Bone marrow (tissue), 2 donors: ENCODE results near the gene PODN.

Experiments used
- DNase-seq, 2 donors: peaks; one replicate each; lab custom pipeline; 2025; lab: John Stamatoyannopoulos, UW

The PODN gene, protein sequence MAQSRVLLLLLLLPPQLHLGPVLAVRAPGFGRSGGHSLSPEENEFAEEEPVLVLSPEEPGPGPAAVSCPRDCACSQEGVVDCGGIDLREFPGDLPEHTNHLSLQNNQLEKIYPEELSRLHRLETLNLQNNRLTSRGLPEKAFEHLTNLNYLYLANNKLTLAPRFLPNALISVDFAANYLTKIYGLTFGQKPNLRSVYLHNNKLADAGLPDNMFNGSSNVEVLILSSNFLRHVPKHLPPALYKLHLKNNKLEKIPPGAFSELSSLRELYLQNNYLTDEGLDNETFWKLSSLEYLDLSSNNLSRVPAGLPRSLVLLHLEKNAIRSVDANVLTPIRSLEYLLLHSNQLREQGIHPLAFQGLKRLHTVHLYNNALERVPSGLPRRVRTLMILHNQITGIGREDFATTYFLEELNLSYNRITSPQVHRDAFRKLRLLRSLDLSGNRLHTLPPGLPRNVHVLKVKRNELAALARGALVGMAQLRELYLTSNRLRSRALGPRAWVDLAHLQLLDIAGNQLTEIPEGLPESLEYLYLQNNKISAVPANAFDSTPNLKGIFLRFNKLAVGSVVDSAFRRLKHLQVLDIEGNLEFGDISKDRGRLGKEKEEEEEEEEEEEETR

DNA sequence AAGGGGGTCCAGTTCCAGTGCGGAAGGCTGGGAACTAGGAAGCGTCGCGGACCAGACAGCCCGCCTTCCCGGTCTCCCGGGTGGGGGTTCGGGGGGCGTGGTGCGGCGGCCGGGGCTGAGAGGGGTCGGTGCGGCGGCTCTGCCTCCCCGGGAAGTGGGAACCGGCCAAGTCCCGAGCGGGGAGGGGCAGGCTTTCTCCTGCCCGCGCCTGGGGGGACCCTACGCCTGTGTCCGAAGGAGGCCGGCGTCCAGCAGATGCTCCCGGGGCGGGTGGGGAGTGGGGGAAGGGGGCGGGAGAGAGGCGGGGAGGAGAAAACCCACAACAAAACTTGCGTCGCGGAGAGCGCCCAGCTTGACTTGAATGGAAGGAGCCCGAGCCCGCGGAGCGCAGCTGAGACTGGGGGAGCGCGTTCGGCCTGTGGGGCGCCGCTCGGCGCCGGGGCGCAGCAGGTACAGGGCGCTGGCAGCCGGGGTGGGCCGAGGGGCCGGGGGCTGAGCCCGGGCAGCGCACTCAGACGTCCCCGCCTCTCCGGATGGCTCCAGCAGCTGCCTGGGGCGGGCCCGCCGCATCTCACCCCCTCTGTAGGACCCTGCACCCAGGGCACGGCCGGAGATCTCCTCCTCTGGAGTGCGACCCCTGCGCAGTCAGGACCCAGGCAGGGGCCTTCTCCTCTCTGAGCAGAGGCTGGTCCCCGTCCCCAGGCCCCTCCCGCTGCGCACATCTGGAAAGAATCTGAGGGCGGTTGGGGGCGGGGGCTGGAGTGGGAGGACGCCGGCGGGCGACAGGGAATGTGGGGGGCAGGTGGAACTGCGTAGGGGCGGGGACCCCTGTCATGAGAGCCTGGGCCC, at the start of gene PODN:
TSS of gene PODN (plus strand) at position 355 of the 849 bp plus-strand sequence. CDS start 7,643 bp downstream, outside the sequence.
- no peak for DNase-seq

DNA sequence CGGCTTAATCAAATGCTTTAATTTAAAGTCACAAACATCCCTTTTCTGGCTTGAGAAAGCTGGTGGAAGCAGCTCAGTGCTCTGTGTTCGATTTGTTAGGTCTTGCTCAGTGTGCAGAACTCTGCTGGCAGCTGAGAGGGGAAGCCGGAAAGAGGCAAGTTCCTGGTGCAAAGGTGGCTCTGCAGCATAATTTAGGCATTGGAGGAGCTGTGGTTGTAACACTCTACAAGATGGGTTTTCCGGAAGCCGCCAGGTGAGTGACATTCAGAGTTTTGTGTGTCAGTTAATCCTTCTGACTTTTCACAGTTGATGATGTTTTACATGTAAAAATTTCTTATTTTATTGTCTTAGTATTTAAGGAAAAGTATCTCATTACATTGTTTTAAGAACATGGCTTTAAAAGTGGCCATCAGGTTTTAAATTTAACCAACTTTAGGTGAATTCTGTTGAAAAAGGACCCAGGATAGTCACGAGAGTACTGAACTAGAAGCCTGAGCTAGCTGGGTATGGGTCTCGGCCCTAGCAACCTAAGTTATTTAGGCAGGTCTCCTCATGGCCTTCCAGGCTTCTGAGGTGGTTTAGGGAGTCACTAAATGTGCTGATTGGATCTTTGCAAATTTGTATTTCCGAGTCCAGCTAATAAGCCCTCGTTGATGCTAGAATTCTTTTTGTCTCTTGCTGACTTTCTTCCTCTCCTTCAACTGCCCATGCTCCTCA, 47.1 kb upstream of the PODN start:
- DNase-seq, result peak; percentile 20 to 85

DNA sequence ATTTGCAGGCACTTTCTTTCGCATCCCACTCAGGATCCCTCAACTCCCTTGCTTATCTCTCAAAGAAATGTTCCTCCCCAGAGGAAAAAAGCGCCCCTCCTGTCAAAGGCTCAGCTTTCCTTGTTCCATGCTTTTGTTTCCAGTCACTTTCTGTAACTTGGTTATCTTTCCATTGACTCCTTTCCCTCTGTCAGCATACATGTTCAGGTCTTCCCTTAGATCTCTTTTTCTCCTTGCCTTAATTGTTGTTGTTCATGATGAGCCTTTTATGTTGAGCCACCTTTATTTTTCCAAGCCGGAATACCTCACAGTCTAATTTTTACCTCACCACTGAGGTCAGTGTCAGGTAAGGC, 46.5 kb upstream of the PODN start:
- DNase-seq, result no peak

DNA sequence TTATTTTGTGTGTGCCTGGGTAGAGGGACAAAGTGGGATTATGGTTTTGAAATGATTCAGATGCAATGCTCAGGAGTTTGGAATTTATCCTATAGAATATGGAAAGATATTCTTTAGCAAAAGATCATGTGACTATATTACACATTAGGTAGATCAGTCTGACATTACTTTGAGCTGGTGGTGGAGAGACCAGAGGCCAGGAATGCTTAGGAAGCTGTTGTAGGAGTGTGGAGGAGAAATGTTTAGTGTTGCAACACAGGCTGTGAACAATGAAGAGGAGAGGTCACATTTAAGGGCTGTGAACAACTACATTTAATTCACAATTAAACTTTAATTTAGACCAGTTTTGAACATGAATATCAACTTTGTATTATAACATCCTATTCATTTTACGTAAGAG, 45.3 kb upstream of the PODN start:
- no peak for DNase-seq

DNA sequence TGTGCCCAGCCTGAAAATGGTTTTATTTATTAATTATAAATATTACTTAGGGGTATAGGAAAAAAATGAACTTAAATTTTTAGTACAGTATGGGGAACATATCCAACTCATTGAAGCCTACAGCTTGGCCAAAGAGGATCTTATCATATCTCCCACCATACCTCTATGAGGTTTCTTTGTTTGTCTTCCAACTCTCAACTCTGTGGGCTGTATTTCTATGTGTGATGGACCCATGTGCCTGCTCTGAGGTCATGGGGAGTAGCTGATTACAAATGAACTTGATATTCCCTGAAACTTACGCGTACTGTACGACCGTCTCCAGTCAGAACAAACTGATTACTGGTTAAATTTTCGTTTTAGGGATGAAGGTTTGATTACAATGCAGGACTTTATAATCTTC, 41.4 kb upstream of the PODN start:
- no peak for DNase-seq

DNA sequence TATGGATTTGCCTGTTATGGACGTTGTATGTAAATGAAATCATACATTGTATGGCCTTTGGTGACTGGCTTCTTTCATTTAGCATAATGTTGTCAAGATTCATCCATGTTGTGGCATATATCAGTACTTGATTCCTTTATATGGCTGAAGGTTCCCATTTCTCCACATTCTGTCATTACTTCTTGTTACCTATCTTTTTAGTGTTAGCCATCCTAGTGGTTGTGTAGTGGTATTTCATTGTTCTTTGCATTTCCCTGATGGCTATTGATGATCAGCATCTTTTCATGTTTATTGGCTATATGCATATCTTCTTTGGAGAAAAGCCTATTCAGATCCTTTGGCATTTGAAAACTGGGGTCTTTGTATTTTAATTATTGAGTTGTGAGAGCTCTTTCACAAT, 39.8 kb upstream of the PODN start:
- no peak for DNase-seq

DNA sequence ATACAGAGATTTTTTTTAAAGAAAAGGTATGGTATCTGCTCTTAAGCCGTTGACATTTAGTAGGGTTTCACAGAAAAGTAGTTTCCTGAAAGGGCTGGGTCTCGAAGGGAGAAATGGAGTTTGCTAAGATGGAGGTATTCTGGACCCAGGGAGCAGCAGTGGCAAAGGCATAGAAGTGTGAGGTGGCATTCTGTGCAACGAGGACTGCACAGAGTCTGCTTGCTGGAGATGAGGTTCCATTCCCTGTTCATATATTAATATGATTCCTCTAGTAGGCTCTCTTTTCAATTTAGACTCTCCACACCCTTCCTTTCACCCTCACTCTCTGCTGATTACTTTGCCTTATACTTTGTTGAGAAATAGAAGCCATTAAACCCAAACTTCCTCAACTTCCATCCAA, 38.5 kb upstream of the PODN start:
- no peak for DNase-seq

DNA sequence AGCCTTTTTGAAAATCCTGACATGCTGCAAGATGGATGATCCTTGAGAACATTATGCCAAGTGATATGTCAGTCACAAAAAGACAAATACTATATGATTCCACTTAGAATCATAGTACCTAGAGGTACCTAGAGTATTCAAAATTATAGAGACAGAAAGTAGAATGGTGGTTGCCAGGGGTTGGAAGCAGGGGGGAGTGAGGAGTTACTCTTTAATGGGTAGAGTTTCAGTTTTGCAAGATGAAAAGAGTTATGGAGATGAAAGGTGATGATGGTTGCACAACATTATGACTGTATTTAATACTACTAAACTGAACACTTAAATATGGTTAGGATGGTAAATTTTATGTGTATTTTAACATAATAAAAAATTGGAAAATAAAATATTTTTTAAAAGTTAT, 37.9 kb upstream of the PODN start:
- no peak for DNase-seq

DNA sequence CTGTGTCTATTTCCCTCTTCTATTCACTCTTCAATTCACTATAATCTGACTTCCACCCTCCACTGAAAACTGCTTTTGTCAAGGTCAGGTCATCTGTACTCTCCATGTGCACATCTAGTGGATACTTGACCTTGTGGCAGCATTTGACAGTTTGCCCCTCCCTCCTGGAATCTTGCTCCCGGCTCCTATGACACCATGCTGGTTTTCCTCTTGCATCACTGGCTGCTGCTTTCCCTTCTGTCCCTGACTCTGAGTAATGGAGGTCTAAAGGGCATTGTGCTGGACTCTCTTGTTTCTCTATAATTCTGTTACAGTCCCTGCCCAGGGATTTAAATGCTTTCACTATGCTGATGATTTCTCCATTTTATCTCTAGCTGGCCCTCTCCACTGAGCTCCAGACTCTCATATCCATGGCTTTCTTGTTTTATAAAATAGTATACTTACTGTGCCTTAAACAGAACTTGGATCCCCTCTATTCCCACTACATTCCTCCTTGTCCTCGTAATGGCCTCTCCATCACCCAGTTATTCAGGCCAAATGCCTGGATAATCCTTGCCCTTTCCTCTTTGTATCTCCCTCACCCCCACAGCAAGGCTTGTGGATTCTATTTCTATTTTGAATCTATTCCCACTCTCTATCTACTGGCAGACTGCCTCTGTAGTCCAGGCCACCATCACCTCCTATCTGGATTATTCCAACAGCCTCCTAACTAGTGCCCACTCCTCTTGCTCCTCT, 36.8 kb upstream of the PODN start:
- DNase-seq, result no peak

DNA sequence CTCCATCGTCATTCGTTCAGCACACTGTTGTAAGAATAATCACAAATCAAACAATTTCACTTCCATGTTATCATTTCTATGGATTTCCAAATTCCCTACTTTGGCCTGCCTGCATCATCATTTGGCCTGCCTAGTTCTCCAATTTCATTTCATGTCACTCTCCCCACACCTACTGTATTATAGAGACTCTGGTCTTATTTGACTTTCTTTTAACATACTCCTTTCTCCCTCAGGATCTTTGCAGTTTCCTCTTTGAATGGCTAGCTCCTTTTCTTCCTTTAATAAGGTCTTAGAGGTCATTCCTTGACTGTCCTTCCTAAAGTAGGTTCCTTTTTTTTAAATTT, 36.3 kb upstream of the PODN start:
- no peak for DNase-seq

DNA sequence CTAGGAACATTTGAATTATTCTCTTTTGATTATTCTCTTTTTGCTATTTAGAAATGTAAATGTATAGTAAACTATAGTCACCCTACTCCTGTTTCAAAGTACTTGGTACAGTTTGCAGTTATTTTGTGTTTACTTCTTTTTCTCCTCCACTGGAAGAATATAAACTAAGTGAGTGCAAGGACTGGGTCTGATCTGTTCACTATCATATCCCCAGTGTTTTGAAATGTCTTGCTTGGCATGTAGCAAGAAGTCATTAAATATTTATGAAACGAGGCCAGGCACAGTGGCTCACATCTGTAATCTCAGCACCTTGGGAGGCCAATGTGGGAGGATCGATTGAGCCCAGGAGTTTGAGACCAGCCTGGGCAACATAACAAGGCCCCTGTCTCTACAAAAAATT, 35.8 kb upstream of the PODN start:
- no peak for DNase-seq

DNA sequence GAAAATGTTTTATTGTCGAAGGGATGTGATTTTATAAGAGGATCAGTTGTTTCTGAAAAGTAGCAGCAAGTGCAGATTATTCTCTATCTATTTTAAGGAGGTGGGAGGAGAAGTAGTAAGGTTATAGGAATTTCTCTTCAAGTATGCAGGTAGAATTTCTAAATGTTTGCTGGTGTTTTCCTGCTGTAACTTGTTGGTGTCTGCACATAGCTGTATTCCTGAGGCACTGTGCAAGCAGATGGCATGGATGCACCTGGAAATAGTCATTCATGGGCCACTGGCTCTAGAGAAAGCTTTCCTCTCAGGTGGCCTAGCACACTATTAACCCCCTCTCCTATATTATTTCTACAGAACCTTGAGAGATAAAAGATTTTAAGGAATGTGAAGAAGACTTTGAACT, 30.3 kb upstream of the PODN start:
- DNase-seq, result no peak

DNA sequence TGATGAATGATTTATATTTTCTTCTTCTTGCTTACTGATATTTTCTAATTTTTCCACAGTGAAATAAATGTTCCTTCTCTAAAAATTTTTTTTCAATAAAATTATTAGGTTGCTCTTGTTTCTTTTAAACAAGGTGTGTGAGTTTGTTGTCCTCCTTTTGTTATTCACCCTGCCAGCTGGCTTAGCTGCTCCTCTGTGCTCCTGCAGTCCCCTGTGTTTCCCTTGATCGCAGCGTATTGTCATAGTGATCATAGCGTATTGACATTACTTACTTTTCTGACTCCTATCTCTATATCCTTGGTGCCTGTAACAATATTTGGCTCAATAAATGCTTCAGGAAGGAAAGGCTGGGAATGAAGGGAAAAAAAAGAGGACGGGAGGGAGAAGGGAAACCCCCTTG, 24.9 kb upstream of the PODN start:
- no peak for DNase-seq

DNA sequence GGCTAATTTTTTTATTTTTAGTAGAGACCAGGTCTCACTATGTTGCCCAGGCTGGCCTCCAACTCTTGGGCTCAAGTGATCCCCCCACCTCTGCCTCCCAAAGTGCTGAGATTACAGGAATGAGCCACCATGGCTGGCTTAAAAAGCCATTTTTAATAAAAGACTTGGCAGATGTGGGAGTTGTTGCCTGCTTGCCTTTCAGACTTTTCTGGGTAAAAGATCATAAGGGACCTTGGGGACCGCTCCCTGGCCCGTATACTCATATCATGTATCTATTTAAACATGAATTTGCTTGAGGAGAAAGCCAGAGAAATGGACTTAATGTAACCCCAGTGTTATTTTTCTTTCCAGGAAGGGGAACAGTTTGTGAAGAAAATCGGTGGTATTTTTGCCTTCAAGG, 23.4 kb upstream of the PODN start:
- DNase-seq, result no peak

DNA sequence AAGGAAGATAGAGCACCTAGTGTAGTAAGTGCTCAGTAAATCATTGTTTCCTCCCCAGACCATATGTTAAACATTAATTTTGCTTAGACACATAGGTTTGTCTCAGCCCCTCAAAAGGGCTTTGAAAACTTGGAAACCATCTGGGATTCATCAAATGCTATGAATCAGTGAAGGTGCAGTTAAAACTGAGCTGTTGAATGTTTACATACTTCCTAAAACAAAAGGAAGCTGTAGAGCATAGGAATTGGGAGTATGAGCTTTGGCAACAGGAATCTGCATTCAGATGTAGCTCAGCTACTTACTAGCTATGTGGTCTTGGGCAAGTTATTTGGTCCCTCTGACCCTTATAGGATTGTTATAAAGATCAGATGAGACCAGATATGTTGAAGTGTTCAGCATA, 18.7 kb upstream of the PODN start:
- no peak for DNase-seq

DNA sequence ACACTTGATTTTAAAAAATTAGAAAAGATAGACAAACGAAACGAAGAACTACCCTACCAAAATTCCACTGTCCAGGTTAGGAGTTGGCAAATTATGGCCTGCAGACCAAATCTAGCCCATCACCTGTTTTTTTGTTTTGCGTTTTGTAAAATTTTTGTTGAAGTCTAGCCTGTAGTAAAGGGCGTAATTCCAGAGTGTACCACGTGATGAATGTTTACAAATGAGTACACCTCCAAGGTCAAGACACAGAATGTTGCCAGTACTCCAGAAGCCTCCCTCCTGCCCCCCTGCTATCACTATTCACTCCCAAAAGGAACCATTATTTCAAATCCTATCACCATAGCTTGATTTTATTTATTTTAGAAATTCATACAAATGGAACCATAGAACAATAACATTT, 17.1 kb upstream of the PODN start:
- no peak for DNase-seq

DNA sequence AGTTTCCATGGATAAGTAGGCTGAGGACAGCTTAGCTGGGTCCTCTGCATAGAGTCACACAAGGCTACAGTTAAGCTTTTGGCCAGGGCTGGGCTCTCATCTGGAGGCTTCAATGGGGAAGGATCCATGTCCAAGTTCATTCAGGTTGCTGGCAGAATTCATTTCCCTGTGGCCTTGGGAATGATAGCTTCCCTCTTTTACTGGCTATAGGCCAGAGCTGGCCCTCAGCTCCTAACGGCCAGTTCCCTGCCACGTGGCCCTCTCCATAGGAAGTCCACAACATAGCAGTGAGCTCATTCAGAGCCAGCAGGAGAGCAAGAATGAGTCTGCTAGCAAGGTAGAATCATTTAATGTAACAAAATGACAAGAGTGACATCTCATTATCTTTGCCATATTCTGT, 15.1 kb upstream of the PODN start:
- DNase-seq, result no peak

DNA sequence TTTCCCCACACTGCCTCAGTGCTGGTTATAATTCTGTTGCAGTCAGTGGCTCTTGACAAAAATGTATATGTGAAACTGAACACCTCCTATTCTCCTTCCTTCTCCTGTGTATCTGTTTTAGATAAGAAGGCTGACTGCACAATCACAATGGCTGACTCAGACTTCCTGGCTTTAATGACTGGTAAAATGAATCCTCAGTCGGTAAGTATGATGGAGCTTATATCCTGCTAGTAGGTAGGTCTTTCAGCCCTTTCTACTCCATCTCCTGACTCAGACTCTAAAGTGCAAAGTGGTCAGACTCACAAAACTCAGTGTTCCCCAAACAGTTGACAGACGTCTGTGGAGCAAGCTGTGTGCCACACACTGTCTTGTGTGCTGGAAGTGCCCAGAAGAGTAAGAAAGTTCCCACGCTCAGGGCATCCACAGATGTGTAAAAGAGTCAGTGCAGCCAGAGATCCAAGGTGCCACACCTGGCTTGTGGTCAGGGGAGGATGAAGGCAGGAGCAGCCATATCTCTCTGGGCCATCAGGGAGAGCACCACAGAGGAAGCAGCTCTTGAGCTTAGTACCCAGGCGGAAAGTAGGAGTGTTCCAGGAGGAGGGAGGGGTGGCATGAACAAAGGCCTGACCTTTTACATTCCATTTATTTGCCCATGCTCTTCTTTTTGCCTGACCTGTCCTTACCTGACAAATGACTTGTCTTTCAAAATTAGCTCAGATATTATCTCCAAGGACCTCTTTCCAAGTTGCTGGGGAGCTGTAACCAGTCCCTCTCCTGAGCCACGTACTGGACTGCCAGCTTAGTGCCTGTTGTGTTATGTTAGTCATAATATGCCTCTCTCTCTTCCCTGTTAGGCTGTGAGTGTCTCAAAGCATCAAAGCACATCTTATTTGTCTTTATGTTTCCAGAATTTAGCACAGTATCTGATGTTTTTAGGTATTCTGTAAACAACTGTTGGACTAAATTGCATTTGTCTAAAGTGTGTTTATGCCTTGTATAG, 14.0 kb upstream of the PODN start:
- DNase-seq, result no peak

DNA sequence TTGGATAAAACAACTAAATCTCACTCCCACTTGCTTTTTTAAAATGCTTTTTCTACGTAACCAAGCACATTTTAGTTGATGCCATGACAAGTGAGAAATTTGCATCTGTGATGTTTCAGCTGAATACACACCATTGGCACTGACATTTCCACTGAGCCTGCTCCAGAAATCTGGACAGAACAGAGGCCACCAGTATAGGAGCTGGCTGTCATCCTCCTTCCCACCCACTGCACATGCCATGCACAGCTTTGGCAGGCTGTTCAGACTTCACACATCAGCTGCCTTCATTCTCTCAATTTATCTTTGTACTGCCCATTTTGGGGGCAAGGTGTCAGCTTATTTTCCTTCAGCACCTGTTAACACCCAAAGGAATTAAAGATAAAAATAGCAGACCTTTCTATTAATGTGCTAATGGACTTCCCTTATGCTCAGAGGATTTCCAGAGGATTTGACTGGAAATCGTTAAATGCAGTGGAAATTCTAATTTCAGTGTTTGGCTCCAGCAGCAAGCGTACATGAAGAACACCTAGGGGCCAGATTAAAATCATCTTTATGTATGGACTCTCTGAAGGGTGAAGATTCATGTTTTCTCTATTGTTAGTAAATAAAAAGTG, 12.9 kb upstream of the PODN start:
- DNase-seq, result no peak

DNA sequence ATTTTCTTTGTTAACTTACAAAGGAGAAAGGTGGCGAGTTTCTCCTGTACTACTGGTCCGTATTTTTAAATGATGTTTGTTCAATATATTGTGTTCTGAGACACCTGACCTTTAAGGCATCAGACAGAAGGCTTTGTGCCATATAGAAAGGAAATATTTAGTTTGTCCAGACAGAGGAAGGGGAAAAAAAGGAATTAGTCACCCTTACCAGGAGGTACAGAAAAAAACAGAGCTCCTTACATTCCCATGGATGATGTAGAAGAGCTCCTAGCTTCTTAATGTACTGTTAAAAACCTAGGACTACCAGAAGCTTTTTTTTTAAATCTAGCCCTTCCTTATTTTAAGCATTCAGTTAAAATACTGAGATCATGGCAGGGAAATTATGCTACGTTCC, 12.4 kb upstream of the PODN start:
- no peak for DNase-seq
